Type B pancreatic cell (in vitro differentiated cells): ENCODE data around the gene PLPPR3. TPM values are rescaled to one million over a fixed set of nuclear protein-coding genes. Genes with fewer than 3 reads are reported as not detected.

Experiments
- DNase-seq: peaks from one replicate; pipeline ENCODE4 v3.0.0; 2021; ENCODE audit warnings: mixed read lengths; ENCODE audit not compliant: unreplicated experiment; ENCODE audit errors: extremely low spot score
- H3K27ac Mint-ChIP-seq: 2 replicates; pipeline ENCODE4 v1.8.0; 2021; ENCODE audit warnings: mild to moderate bottlenecking, mixed read lengths
- H3K27me3 Mint-ChIP-seq: 2 replicates; pipeline ENCODE4 v1.8.0; 2021; ENCODE audit warnings: mixed read lengths
- H3K36me3 Mint-ChIP-seq: 2 replicates; pipeline ENCODE4 v1.8.0; 2021; ENCODE audit warnings: mixed read lengths
- H3K4me1 Mint-ChIP-seq: one replicate; pipeline ENCODE4 v1.8.0; 2021; ENCODE audit warnings: mixed read lengths; ENCODE audit not compliant: unreplicated experiment
- H3K4me3 Mint-ChIP-seq: 2 replicates; pipeline ENCODE4 v1.8.0; 2021; ENCODE audit warnings: mild to moderate bottlenecking, mixed read lengths
- H3K9me3 Mint-ChIP-seq: 2 replicates; pipeline ENCODE4 v1.8.0; 2021; ENCODE audit warnings: mixed read lengths
- long read RNA-seq: library from polyadenylated mRNA; unstranded; transcript quantifications from one replicate; pipeline ENCODE4 v2.0.0, GENCODE V29; 2020
- total RNA-seq: library from RNA; stranded (reverse); gene quantifications from 2 replicates; pipeline ENCODE4 v1.2.1, GENCODE V29; 2021; ENCODE audit warnings: low replicate concordance
- TF ChIP-seq, protein P1 (sequence below): fragments of 200-600 bp; sonication (generic); conservative IDR thresholded peaks from 2 replicates; pipeline ENCODE4 v1.5.0; 2021; ENCODE audit warnings: antibody characterized with exemption, mild to moderate bottlenecking

Gene PLPPR3, protein sequence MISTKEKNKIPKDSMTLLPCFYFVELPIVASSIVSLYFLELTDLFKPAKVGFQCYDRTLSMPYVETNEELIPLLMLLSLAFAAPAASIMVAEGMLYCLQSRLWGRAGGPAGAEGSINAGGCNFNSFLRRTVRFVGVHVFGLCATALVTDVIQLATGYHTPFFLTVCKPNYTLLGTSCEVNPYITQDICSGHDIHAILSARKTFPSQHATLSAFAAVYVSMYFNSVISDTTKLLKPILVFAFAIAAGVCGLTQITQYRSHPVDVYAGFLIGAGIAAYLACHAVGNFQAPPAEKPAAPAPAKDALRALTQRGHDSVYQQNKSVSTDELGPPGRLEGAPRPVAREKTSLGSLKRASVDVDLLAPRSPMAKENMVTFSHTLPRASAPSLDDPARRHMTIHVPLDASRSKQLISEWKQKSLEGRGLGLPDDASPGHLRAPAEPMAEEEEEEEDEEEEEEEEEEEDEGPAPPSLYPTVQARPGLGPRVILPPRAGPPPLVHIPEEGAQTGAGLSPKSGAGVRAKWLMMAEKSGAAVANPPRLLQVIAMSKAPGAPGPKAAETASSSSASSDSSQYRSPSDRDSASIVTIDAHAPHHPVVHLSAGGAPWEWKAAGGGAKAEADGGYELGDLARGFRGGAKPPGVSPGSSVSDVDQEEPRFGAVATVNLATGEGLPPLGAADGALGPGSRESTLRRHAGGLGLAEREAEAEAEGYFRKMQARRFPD
- total RNA-seq: 9.9 and 29.2 TPM in 2 replicates
- long read RNA-seq: 0 reads

DNA sequence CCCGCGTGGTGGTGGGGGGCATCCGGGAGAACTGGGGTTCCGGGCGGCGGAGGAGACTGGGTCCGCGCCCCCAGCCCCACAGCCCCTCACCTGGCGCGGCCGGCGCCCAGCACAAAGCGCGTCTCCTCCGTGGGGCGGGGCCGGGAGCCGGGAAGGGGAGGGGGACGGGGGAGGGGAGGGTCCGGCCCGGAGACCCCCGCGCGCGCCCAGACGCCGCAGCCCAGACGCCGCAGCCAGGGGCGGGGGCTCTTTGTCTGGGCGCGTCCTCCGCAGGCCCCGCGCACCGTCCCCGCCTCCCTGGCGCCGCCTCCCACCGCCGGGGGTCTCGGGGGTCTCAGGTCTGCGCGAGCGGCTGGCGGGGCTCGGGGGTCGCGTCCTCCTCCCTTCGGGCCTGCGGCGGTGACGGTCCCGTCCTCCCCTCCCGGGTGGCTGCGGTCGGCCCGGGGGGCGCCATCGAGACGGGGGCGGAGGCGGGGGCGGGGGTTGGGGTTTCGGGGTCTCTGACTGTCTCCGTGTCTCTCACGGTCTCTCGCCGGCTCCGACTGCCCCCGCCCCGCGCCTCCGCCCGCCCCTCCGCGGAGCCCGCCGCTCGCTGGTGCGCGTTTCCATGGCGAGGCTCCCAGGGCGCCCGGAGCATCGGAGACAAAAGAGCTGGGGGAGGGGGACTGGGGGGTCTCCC lies at the start of gene PLPPR3:
Gene PLPPR3 (minus strand): TSS at position 131 of the 679 bp plus-strand sequence. CDS start 396 bp downstream, outside the sequence.
- TF ChIP-seq, protein P1, sequence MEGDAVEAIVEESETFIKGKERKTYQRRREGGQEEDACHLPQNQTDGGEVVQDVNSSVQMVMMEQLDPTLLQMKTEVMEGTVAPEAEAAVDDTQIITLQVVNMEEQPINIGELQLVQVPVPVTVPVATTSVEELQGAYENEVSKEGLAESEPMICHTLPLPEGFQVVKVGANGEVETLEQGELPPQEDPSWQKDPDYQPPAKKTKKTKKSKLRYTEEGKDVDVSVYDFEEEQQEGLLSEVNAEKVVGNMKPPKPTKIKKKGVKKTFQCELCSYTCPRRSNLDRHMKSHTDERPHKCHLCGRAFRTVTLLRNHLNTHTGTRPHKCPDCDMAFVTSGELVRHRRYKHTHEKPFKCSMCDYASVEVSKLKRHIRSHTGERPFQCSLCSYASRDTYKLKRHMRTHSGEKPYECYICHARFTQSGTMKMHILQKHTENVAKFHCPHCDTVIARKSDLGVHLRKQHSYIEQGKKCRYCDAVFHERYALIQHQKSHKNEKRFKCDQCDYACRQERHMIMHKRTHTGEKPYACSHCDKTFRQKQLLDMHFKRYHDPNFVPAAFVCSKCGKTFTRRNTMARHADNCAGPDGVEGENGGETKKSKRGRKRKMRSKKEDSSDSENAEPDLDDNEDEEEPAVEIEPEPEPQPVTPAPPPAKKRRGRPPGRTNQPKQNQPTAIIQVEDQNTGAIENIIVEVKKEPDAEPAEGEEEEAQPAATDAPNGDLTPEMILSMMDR: no peak
- Mint-ChIP-seq H3K36me3 (peaks cover under 1% of the 10 kb centered on the region), H3K4me1 (no peaks in the 10 kb centered on the region), H3K27me3 (no peaks in the 10 kb centered on the region), H3K4me3 (peak within 1 kb of the TSS; percentile 80), H3K27ac (no peak within 1 kb of the TSS), H3K9me3 (no peaks in the 10 kb centered on the region)
- peak; percentile 78 for DNase-seq

DNA sequence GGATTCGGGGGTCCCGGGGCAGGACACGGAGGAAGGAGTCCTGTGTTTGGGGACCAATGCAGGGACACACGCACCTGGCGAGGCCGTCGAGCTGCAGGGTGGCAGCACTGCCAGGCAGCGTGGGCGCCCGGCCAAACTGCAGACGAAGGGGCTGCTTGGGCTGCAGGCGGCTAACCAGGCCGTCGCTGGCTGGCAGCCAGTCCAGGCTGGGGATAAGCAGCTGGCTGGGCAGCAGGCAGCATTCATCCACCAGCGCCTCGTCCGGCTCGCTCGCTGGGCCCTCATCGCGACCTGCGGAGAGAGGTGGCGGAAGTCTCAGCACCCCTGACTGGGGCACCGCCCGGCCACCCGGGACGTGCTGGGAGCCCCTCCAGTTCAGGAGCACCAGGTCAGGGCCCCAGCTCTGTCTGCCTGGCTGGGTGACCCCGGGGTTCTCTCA lies 49.2 kb upstream of the PLPPR3 start:
- H3K9me3 Mint-ChIP-seq: no peaks in the 10 kb centered on the region
- H3K4me3 Mint-ChIP-seq: no peak overlapping the region
- peak overlapping the region; percentile 83 for H3K27ac Mint-ChIP-seq
- H3K27me3 Mint-ChIP-seq: no peaks in the 10 kb centered on the region
- H3K36me3 Mint-ChIP-seq: peaks cover 12% of the 10 kb centered on the region
- H3K4me1 Mint-ChIP-seq: peaks cover 8% of the 10 kb centered on the region
- no peak for DNase-seq
- TF ChIP-seq, protein P1: no peak

DNA sequence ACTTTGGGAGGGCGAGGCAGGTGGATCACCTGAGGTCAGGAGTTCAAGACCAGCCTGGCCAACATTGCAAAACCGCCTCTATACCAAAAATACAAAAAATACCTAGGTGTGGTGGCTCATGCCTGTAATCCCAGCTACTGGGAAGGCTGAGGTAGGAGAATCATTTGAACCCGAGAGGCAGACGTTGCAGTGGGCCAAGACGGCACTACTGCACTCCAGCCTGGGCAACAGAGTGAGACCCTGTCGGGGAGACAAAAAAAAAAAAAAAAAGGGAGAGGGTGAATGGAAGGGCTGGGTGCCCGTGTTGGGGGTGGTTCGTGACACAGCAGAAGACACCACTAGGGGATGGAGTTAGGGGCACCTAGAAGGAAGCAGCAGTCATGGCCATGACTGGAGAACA lies 48.6 kb upstream of the PLPPR3 start:
- no peaks in the 10 kb centered on the region for H3K27me3 Mint-ChIP-seq
- TF ChIP-seq, protein P1: no peak
- no peak overlapping the region for H3K4me3 Mint-ChIP-seq
- no peak for DNase-seq
- H3K9me3 Mint-ChIP-seq: no peaks in the 10 kb centered on the region
- H3K27ac Mint-ChIP-seq: no peak overlapping the region
- peaks cover 12% of the 10 kb centered on the region for H3K36me3 Mint-ChIP-seq
- peaks cover 8% of the 10 kb centered on the region for H3K4me1 Mint-ChIP-seq

DNA sequence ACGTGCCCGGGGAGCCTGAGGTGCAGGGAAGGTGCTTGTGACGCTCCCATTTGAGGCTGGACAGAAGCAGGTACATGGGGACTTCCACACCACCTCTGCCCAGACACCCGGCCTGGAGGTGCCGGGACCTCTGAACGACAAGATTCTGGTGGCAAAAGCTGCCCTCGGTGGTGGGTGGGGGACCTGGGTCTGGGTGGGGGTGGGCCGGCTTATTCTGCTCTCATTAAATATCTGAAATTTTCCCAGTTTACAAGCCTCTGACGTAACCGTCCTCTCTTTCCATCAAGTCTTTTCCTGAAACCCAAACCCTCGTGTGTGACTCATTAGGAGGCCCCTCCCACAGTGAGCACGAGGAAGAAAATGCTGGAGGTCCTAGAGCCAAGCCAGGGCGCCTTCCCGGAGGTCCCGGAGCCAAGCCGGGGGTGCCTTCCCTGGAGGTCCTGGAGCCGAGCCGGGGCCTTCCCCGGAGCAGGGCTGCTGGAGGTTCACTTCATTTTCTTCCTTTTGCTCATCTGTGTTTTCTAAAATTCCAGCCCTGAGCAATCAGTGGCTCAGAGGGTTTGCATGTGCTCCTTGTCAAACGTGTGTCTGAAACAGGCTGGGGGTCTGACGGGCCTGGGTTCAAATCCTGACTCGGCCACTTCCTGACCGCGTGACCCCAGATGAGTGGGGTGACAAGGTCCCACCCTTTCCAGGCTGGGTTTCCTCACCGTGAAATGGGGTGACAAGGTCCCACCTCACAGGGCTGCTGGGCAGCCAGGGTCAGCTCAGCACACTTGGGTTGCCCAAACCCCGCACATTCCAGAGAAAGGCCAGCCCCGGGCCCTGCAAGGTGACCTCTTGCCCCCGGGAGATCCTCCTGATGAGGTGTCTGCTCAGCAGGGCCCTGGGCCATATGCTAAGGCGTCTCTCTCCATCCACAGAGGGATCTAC lies 47.8 kb upstream of the PLPPR3 start:
- no peak for DNase-seq
- TF ChIP-seq, protein P1: no peak
- Mint-ChIP-seq H3K4me1 (peaks cover 8% of the 10 kb centered on the region), H3K27me3 (no peaks in the 10 kb centered on the region), H3K27ac (no peak overlapping the region), H3K9me3 (no peaks in the 10 kb centered on the region), H3K36me3 (peaks cover 12% of the 10 kb centered on the region), H3K4me3 (no peak overlapping the region)
